Motor neuron (in vitro differentiated cells): ENCODE results near the gene TOP3A. TPM values are rescaled to one million over a fixed set of nuclear protein-coding genes. Genes with fewer than 3 reads are reported as not detected.

Experiments used
- ATAC-seq, 8 experiments: fragments of 200-7000 bp; cut with Tn5 transposase; replicated peaks in 6 of 8; 2 replicates each; pipeline ENCODE4 v1.8.0; 2021; ENCODE audit warnings: mild to moderate bottlenecking in 8 of 8, moderate library complexity in 8 of 8
- H3K27ac ChIP-seq, 2 donors: fragments of 250-450 bp; sonication (Bioruptor Pico); 2 replicates each; pipeline ENCODE4 v1.9.0; 2021; ENCODE audit warnings: antibody characterized with exemption in 2 of 2, mild to moderate bottlenecking in 2 of 2, moderate library complexity in 1 of 2
- H3K4me1 ChIP-seq, 2 donors: fragments of 250-450 bp; sonication (Bioruptor Pico); replicated peaks in 1 of 2; 2 replicates each; pipeline ENCODE4 v1.6.1; 2021; ENCODE audit warnings: antibody characterized with exemption in 2 of 2, mild to moderate bottlenecking in 2 of 2, moderate library complexity in 1 of 2
- H3K4me3 ChIP-seq, 5 donors: fragments of 250-450 bp; sonication (Bioruptor Pico); 2 replicates each; pipeline ENCODE4 v1.9.0; 2021; ENCODE audit warnings: antibody characterized with exemption in 5 of 5, mild to moderate bottlenecking in 5 of 5, moderate library complexity in 4 of 5
- WGBS, 10 experiments: fragments of 450-650 bp; shearing (Covaris generic); methylation state at CpG; one replicate each; pipeline ENCODE4 v1.0.0; 2022; 5-methylcytosine and 5-hydroxymethylcytosine counted together
- in situ Hi-C, 9 experiments: fragments of 400-800 bp; cut with MboI; loops; one replicate each; pipeline ENCODE4 v1.15.0; 2021; ENCODE audit warnings: low sequenced_read_pairs in 9 of 9, low pct_unique_long_range_greater_than_20kb in 2 of 9; ENCODE audit not compliant: unreplicated experiment in 9 of 9
- total RNA-seq, 8 experiments: library from RNA; unstranded; fragments of 300-600 nt; gene quantifications; 2 replicates each; pipeline versions ENCODE4 v1.2.3 to v1.2.4, GENCODE V29; 2022

TOP3A gene
- total RNA-seq, 8 experiments from 2014 or later, result 21.6 to 52.6 (median 28.4) TPM

DNA sequence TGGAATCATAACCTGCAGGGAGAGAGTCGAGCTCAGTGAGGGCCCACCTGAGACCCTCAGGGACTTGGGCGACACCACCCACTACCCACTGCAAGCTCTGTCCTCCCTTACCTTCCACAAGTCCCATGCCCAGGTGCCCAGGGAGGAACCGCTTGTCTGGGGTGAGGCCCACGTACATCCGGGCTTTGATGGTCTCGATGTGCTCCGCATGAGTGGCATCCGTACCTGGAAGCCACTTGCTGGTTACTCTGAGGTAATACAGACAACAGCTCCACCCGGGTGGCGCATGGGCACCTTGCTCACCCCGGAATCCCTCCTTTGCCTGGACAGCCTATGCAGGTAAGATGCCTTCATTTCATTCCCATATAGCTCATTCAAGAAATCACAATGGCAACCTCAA lies 29.5 kb downstream of the TOP3A start:
- ATAC-seq, result no peak
- WGBS, 10 experiments, result 82 to 100% (median 97%) methylated on average over 1 to 9 of the region's 11 CpGs; no CpG with 5 or more reads in 3 of the 10 experiments
- in situ Hi-C loops, result no loop called here
- no peak overlapping the region for H3K27ac ChIP-seq
- H3K4me3 ChIP-seq, result no peak overlapping the region
- no peaks in the 10 kb centered on the region for H3K4me1 ChIP-seq

DNA sequence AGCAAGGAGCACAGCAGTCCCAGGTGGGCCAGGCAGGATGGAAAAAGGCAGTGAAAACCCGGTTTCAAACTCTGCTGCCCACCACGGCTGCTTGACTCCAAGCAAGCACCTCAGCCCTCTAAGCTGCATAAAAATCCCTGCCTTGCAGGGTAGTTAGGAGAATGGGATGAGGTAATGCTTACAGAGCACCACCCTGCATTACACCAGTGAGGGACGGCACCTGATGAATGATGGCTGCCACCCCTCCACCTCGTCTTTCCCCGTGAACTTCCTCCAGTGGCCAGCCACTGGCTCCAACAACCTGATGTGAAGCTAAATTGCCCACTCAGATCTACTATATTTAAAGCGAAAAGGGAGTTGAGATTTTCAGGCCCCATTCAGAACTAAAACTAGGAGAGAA lies 33.0 kb downstream of the TOP3A start:
- Histone ChIP-seq H3K4me3 (no peak overlapping the region), H3K4me1 (no peaks in the 10 kb centered on the region), H3K27ac (no peak overlapping the region)
- in situ Hi-C loops, result no loop called here
- WGBS, 10 experiments, result 68 to 100% (median 85%) methylated on average over 1 to 4 of the region's 6 CpGs; no CpG with 5 or more reads in 4 of the 10 experiments
- ATAC-seq, result peak in 5 of 8 experiments; percentile 8 to 59 (median 36)

DNA sequence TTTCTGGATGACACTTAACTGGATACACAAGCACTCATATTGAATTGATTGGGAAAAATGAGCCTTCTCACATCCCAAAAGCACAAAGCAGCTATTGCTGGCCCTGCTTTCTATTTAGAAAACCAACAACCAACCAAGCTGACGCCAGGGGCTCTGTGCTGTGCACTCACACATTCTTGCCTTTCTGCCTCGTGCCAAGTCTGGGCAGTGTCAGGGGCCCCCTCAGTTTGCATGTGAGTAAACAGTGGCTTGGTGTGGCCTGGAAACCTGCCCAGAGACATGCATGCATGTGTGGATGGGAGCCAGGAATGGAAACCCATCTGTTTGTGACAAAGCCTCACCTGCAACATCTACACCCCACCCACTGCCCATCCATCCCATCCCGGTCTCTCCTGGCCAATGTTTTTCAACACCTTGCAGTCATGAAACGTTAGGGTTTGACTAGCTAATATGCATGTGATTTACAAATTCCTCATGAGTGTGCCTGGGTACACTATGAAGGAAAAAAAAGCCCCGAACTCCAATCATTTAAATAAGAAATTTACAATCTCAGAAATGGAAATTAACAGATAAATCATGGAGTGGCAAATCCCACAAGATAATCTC lies 33.9 kb downstream of the TOP3A start:
- H3K4me1 ChIP-seq, result no peaks in the 10 kb centered on the region
- WGBS, 10 experiments, result 0 to 94% (median 61%) methylated on average over 1 to 5 of the region's 5 CpGs; no CpG with 5 or more reads in 1 of the 10 experiments
- in situ Hi-C loops, result no loop called here
- no peak overlapping the region for H3K4me3 ChIP-seq
- H3K27ac ChIP-seq, result no peak overlapping the region
- peak in 6 of 8 experiments; percentile 46 to 99 (median 89) for ATAC-seq

DNA sequence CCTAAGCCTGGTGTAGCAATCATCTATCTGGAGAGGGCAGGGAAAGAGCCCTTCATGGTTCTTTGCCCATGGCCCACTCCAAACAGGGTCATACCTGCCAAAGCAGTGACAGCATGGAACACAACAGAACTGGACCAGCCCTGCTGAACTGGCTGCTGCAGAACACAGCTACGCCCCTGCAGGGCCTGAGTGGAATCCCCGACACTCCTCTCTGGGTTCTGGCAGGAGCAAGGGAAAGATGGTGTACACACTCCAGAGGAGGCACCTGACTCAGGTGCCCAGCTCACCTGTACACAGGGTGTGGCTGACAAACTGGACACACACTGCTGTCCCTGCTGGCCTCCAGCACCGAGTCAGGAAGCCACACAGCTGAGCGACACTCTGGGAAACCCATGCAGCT lies 34.5 kb downstream of the TOP3A start:
- Histone ChIP-seq H3K4me3 (no peak overlapping the region), H3K27ac (no peak overlapping the region), H3K4me1 (no peaks in the 10 kb centered on the region)
- in situ Hi-C loops, result no loop called here
- 100% methylated on average over 1 to 2 of the region's 4 CpGs; no CpG with 5 or more reads in 7 of the 10 experiments for WGBS, 10 experiments
- ATAC-seq, result peak in 1 of 8 experiments; percentile 3

GRCh38 chr17:18278867-18279266 lies 35.9 kb downstream of the TOP3A start:
- ATAC-seq, result peak in 1 of 8 experiments; percentile 36
- 20 to 100% (median 94%) methylated on average over 1 to 3 of the region's 3 CpGs; no CpG with 5 or more reads in 1 of the 10 experiments for WGBS, 10 experiments

DNA sequence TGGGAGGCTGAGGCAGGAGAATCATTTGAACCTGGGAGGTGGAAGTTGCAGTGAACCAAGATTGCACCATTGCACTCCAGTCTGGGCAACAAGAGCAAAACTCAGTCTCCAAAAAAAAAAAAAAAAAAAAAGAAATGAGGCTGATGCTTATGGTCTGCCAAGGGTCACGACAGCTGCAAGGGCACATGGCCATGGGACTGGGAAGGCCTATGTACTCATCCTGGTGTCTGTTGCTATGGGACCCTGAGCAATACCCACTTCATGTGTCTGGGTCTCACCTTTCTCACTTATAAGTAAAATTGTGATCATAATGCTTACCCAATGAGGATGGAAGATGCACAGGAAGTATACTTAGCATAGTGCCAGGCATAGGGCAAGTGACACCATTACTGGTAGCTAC lies 37.7 kb downstream of the TOP3A start:
- Histone ChIP-seq H3K27ac (no peak overlapping the region), H3K4me1 (no peaks in the 10 kb centered on the region), H3K4me3 (no peak overlapping the region)
- in situ Hi-C loops, result no loop called here
- no peak for ATAC-seq
- WGBS, 10 experiments, result 100% methylated on average over 1 of the region's 1 CpG; no CpG with 5 or more reads in 6 of the 10 experiments

More at GRCh38 chr17:18278867-18279266, 35.9 kb downstream of the TOP3A start:
- in situ Hi-C loops, result no loop called here
- Histone ChIP-seq H3K27ac (no peak overlapping the region), H3K4me1 (no peaks in the 10 kb centered on the region), H3K4me3 (no peak overlapping the region)

DNA sequence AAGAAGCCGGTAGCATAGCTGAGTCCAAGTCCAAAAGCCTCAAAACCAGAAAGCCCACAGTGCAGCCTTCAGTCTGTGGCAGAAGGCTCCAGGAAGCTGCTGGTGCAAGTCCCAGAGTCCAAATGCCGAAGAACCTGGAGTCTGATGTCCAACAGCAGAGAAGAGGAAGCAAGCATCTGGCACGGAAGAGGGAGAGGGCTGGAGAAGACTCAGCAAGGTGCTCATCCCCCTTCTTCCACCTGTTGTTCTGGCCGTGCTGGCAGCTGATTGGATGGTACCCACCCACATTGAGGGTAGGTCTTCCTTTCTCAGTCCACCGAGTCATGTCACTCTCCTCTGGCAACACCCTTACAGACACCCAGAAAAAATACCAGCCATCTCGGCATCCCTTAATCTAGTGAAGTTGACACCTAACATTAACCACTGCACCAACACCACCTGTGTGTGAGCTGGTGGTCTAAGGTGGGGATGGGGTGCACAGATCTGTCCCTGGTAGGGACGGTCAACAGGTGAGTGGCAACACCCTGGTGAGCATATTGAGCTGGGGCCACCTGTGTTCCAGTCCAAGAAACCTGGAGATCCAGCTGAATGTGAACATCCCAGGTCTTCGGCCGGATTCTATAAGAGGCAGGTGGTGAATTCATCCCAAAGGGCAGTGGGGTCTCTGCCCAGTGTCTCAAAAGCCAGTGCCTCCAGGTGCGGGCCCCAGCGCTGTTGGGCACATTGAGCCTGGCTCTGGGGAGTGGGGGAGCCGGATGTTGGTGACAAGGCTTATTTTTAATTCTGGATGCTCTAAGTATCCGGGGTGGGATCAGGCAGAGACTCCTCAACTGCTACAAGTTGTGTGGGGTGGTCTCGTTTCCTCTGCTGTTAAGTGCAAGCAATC lies 44.5 kb downstream of the TOP3A start:
- ATAC-seq, result no peak

DNA sequence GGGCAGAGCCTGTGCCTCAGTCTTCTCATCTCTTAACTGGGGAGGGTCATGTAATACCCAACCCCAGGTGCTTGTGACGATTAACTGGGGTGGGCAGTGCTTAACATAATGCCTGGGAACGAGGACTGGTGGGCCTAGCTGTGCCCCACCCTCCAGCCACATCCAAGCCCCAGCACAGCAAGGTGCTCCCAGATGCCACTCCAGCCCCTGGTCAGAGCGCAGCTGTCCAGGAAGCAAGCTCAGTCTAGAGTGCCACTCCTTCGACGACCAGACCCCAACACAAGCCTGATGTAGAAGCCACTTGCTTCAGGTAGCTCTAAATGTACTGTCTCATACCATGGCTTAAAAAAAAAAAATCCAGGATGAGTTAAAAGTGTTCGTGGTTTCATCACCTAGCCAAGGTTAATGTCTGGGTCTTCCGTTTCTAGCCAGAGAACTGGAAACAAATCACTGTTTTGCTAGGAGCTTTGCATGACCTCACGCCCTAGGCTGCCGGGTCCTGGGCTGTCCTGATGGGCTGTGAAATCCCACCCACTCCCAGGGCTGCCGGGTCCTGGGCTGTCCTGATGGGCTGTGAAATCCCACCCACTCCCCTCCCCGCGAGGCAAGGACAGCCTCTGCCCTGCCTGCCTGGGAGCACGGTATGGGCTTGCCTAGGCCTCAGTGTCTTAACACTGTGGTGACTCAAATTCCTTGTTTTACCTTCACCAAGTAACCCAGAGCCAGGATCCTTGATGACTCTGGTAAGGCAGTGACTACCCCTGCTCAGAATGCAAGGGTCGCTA lies 46.7 kb downstream of the TOP3A start:
- H3K27ac ChIP-seq, result peak overlapping the region; percentile 76 to 81
- WGBS, 10 experiments, result 13 to 86% (median 43%) methylated on average over 1 to 10 of the region's 14 CpGs; no CpG with 5 or more reads in 2 of the 10 experiments
- peaks cover 12 to 15% of the 10 kb centered on the region in 2 donors for H3K4me1 ChIP-seq

More for the DNA sequence above, 44.5 kb downstream of the TOP3A start:
- H3K4me3 ChIP-seq, result no peak overlapping the region
- in situ Hi-C loops, result no loop called here
- no peak overlapping the region for H3K27ac ChIP-seq
- 25 to 100% (median 92%) methylated on average over 1 to 6 of the region's 14 CpGs; no CpG with 5 or more reads in 2 of the 10 experiments for WGBS, 10 experiments
- H3K4me1 ChIP-seq, result peaks cover 12 to 15% of the 10 kb centered on the region in 2 donors

GRCh38 chr17:18267366-18267765 lies 47.4 kb downstream of the TOP3A start:
- peaks cover 12 to 15% of the 10 kb centered on the region in 2 donors for H3K4me1 ChIP-seq
- H3K27ac ChIP-seq, result peak overlapping the region; percentile 41 to 81
- H3K4me3 ChIP-seq, result no peak overlapping the region
- no peak for ATAC-seq
- 67 to 100% (median 80%) methylated on average over 1 to 5 of the region's 10 CpGs; no CpG with 5 or more reads in 7 of the 10 experiments for WGBS, 10 experiments
- in situ Hi-C loops, result no loop called here

More for the DNA sequence above, 46.7 kb downstream of the TOP3A start:
- H3K4me3 ChIP-seq, result no peak overlapping the region
- ATAC-seq, result peak; percentile 47 to 96 (median 92)
- in situ Hi-C loops, result no loop called here

GRCh38 chr17:18263885-18264682 lies 50.7 kb downstream of the TOP3A start:
- 80 to 90% methylated on average over 2 of the region's 50 CpGs; no CpG with 5 or more reads in 8 of the 10 experiments for WGBS, 10 experiments
- Histone ChIP-seq H3K4me1 (peaks cover 25% of the 10 kb centered on the region in 2 donors), H3K27ac (no peak overlapping the region), H3K4me3 (no peak overlapping the region)
- in situ Hi-C loops, result no loop called here
- ATAC-seq, result no peak

GRCh38 chr17:18262641-18263040 lies 52.2 kb downstream of the TOP3A start:
- Histone ChIP-seq H3K4me3 (no peak overlapping the region), H3K4me1 (peaks cover 12 to 15% of the 10 kb centered on the region in 2 donors), H3K27ac (no peak overlapping the region)
- ATAC-seq, result no peak
- 87 to 96% (median 88%) methylated on average over 3 to 5 of the region's 12 CpGs; no CpG with 5 or more reads in 7 of the 10 experiments for WGBS, 10 experiments
- in situ Hi-C loops, result no loop called here

DNA sequence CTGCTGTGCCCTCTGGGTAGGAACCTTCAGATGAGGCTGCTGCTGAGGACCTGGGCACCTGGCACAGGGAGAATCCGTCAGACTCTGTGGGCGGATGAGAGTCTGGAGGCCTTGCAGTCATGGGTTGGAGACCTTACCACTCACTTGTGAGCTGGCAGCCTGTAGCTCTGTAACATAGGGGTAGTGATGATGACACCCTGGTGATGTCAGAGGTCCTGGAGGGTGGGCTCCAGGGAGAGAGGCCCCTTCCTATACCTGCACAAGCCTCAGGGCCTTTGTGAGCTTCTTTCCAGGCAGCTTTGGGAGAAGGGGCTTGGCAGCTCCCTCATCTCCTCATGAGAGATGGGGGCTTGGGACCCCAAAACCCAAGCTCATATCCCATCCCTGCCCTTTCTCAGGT lies 52.7 kb downstream of the TOP3A start:
- Histone ChIP-seq H3K27ac (no peak overlapping the region), H3K4me1 (peaks cover 16 to 19% of the 10 kb centered on the region in 2 donors), H3K4me3 (peak overlapping the region in 1 of 5 donors; percentile 98)
- ATAC-seq, result no peak
- WGBS, 10 experiments, result 50 to 94% (median 69%) methylated on average over 2 of the region's 2 CpGs; no CpG with 5 or more reads in 7 of the 10 experiments
- in situ Hi-C loops, result no loop called here
